Femur (tissue), 1 donor: ENCODE results near the gene STAT3.
A peak's percentile ranks its signal among the peaks of the same experiment; 100 is the strongest.
"Not testable (repeated sequence)": the region's sequence is repeated elsewhere in the genome, so short reads cannot be mapped to it uniquely, and the experiment has no call there.

ENCODE experiments used
- DNase-seq: peaks from one replicate; pipeline ENCODE4 v3.0.0-alpha.2; 2017

Gene STAT3

GRCh38 chr17:42378959-42379594 is 9.2 kb downstream of the STAT3 start:
- peak; percentile 33 for DNase-seq

DNA sequence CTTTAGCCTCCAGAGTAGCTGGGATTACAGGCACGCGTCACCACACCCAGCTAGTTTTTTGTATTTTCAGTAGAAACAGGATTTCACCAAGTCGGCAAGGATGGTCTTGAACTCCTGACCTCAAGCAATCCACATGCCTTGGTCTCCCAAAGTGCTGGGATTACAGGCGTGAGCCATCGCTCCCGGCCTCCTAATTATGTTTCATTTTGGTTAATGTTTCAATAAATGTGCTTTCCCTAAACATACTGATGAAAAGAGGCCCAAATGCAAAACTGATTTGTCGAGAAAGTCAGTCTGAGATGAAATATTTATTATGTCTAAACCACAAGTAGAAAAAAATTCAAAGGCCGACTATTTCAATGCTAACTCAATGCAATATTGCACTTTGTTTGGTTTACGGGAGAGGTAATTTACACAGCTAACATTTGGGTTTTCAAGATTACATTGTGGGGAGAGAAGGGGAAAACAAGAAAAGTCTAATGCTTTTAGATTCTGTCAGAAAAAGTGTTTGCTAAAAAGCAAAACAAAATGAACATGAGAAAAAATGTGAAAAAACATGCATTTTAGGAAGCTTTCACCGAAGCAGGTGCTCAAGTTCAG is 9.8 kb downstream of the STAT3 start:
- no peak for DNase-seq

DNA sequence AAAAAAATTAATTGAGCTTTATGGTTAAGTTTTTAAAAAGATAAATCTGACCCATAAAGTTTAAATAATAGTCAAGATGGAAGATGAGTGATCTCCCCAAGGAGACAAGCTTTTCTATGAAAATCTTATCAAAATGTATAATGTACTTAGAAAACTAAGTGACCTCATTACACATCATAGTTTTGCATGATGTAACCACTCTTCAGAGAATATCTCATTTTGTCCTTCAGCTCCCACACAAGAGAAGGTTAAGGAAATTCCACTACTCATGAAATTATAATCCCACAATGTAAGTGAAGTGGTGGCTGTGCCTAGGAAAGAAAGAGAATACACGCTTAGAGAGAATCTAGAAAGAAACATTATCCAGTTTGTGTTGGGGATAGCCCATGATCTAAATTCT is 14.3 kb downstream of the STAT3 start:
- DNase-seq: no peak

DNA sequence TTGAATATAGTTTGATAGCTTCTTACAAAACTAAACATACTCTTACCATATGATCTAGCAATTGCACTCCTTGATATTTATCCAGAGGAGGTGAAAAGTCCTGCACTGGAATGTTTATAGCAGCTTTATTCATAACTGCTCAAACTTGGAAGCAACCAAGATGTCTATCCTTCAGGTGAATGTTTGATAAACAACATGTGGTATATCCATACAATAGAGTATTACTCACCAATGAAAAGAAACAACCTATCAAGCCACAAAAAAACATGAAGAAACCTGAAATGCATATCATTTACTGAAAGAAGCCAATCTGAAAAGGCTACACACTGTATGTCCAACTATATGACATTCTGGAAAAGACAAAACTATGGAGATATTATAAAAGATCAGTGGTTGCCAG is 16.1 kb downstream of the STAT3 start:
- no peak for DNase-seq

DNA sequence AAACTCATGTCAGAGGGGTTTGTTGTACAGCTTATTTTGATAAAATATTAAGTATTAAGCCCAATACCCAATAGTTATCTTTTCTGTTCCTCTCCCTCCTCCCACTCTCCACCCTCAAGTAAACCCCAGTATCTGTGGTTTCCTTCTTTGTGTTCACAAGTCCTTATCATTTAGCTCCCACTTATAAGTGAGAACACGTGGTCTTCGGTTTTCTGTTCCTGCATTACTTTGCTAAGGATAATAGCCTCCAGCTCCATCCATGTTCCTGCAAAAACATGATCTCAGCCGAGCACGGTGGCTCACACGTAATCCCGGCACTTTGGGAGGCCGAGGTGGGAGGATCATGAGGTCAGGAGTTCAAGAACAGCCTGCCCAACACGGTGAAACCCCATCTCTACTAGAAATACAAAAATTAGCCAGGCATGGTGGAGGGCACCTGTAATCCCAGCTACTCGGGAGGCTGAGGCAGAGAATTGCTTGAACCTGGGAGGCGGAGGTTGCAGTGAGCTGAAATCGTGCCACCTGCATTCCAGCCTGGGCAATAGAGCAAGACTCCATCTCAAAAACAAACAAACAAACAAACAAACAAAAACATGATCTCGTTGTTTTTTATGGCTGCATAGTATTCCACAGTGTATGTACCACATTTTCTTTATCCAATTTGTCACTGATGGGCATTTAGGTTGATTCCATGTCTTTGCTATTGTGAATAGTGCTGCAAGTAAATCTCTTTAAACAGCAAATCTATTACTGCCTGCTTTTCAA is 19.3 kb downstream of the STAT3 start:
- not testable (repeated sequence) for DNase-seq

GRCh38 chr17:42368310-42368709 is 19.9 kb downstream of the STAT3 start:
- not testable (repeated sequence) for DNase-seq

- DNase-seq: not testable (repeated sequence)
These were observed 21.8 kb downstream of the STAT3 start for GRCh38 chr17:42366176-42367023.

GRCh38 chr17:42365136-42365535 is 23.1 kb downstream of the STAT3 start:
- DNase-seq: no peak

DNA sequence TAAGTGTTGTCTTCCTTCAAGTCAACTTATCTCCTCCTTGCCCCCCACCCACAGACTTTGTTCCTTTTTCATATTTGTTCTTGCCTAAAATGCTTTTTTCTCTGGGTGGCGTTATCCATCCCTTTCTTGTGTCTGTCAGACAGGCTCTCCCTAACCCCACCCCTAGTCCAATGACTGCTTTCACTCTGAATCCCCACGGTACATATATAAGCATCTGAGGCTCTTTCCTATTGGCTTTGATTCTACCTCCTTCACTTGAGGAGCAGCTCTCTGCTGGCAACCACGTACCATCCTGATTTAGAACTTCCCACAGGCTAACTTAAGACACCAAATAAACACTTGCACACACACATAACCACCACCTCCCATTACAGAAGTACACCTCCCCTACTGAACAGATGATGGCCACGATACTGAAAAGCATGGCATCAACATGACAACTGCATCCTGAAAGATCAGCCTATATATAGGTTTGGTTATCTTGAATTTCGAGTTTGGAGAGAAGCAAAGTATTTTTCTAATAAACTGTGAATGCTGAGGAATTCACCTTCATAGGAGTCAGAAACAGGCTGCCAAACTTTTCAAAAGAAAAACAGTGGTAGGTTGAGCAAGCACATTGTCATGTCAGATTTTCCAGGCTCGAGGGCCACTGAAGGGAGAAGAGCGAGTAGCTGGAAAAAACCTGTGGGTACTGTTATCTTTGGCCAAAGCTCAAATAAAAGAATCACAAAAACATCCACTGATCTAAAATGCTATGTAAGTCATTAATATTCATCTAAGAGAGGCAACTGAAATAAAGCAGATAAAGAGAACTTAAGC is 24.3 kb downstream of the STAT3 start:
- DNase-seq: no peak

DNA sequence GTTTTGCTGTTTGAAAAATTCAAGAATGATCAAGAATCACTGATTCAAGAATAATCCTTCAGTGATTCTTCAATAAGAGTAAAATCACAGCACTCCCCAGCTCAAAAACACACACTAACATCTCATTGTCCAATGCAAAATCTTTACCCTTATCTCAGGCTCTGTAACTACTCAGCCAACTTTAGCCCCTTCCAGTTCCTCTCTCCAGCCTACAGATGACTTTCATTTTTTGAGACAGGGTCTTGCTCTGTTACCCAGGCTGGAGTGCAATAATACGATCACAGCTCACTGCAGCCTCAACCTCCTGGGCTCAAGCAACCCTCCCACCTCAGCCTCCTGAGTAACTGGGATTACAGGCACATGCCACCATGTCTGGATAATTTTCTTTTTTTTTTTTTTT is 25.0 kb downstream of the STAT3 start:
- no peak for DNase-seq

DNA sequence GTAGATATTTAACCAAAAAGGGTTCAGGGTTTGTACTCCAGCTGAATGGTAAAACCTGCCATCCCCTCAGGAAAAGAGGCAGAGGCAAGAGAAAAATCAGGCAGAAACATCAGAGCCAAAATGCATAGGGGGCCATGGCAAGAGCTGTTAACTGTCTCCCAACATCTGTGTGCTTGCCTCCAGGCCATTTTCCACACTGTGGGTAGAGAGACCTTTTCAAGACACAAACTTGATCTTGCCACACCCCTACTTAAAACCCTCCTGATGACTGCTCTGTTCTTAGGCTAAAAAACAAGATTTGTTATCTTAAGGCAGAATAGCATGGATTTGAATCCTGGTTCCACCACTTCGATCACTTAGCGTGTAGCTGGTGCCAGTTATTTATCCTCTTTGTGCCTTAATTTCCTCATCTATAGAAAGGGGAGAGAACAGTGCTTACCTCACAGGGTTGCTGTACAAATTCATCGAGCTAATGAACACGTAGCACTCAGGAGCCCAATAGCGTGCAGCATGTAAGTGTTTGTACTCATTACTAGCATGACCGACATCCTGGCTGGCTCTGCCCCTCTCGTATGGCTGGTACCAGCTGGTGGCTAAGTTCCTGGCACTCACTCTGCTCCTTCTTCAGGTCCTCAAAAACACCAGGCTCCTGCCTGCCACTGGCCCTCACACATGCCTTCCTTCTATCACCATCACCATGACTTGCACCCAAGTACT is 25.8 kb downstream of the STAT3 start:
- DNase-seq: no peak

GRCh38 chr17:42361781-42362186 is 26.5 kb downstream of the STAT3 start:
- no peak for DNase-seq

GRCh38 chr17:42360388-42360787 is 27.9 kb downstream of the STAT3 start:
- DNase-seq: not testable (repeated sequence)

DNA sequence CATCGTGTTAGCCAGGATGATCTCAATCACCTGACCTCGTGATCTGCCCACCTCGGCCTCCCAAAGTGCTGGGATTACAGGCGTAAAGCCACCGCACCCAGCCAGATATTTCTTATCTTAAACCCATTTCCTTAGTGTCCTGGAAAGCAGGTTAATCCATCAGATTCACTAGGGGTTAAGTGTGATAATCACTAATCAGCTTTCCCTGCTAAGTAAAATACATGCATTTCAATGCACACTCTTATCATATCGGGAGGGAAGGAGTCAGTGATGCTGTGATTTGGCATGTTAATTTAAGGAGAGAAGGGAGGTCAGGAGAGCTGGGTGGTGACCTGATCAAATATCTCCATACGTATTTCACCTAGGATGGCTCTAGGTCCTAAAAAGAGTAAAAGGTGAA is 29.1 kb downstream of the STAT3 start:
- DNase-seq: no peak

GRCh38 chr17:42358434-42358833 is 29.8 kb downstream of the STAT3 start:
- no peak for DNase-seq

DNA sequence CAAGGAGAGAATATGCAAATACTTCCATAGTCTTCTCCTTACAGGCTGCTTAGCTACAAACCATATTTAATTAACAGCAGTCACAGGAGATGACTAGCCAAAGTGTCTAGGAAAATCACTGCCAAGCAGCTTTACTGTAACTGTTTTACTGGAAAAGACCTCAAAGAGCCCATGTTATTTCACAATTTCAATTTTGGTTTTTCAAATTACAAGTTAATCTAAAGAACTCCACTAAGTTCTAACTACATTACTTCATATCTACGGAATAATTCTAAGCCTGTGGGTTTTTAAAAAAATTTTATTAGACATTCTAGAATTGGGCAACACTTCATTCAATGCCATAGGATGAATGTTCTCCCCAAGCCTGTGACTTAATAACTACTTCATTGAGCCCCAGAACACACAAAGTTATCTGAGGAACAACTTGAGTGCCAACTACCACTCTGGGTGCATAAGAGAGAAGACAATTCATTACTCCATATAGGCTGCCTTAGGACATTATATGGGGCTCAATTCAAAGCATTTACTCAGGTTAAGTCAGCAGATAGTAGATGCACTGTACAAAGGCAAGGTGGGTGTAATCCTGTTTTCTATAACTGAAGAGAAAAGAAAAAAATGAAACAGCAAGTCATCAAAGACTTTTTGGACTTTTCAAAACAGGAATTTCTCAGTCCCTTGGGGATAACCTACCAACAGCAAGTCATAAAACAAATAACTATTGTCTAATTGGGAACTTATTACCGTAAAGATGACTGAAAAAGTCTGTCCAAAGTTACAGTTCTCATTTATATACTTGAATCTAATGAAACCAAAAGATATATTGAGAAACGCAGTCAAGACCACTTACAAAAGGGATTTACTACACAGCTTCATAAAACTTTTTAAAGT is 33.0 kb downstream of the STAT3 start:
- DNase-seq: no peak

DNA sequence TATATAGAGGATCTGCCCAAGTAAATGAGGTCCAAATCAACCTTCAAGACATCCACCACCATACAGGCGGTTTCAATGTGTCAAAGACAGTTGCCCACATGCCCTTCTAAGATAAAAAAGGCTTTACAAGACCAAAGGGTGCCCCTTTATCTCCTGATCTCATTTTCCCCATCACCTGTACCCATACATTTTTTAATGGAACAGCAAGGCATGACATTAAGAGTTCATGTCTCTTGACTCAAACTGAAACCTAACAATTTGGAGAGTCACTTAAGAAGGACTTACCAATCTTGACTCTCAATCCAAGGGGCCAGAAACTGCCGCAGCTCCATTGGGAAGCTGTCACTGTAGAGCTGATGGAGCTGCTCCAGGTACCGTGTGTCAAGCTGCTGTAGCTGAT is 40.1 kb downstream of the STAT3 start:
- DNase-seq: no peak

- DNase-seq: no peak
These were observed 40.6 kb downstream of the STAT3 start for GRCh38 chr17:42347606-42348005.

- peak; percentile 71 for DNase-seq
These were observed 41.0 kb downstream of the STAT3 start for GRCh38 chr17:42347198-42347597.

DNA sequence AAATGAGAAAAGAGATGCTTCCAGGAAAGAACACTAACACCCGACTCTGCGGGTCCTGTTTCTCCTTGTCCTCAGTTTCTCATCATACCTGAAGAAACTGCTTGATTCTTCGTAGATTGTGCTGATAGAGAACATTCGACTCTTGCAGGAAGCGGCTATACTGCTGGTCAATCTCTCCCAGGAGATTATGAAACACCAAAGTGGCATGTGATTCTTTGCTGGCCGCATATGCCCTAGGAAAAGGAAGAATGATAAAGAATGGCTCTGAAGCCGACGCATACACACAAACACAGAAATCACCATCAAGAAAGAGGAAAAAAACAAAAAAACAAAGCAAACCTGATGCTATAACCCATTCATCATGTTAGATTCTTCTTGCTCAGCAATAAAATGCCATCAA is 41.8 kb downstream of the STAT3 start:
- no peak for DNase-seq
